ENCODE results near the gene TNFRSF1A.

Gene TNFRSF1A

DNA sequence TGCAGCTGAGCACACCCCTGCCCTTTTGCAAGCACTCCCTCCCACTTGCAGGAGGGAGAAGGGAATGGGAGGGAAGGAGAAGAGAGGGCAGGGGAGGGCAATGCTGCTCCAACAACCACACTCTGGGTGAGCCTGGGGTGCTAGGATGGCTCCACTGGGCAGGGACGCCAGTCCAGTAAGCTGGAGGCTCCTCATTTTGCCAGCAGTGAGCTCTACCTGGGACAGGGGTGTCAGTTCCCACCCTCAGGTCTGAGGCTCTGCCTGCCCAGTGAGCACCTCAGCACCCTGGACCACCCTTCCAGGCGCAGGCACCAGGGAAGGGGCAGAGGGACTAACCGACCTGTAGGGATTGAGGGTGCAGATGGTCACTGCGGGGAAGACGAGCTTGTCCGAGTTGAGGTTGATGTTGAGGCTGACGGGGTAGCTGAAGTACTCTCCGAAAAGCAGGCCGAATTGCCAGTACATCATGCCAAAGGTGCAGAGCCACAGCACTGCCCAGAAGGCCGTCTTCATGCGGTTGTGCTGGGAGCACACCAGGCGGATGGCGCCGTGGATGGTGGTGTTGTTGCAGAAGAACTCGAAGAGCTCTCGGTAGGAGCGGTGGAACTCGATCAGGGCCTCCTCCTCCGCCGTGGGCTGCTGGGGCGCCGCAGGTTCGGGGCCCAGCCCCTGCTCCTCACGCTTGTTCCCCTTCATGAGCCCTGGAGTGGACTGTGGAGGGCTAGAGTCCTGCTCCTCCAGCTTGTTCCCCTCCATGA is 32.3 kb upstream of the TNFRSF1A start:
- no peak for DNase-seq

DNA sequence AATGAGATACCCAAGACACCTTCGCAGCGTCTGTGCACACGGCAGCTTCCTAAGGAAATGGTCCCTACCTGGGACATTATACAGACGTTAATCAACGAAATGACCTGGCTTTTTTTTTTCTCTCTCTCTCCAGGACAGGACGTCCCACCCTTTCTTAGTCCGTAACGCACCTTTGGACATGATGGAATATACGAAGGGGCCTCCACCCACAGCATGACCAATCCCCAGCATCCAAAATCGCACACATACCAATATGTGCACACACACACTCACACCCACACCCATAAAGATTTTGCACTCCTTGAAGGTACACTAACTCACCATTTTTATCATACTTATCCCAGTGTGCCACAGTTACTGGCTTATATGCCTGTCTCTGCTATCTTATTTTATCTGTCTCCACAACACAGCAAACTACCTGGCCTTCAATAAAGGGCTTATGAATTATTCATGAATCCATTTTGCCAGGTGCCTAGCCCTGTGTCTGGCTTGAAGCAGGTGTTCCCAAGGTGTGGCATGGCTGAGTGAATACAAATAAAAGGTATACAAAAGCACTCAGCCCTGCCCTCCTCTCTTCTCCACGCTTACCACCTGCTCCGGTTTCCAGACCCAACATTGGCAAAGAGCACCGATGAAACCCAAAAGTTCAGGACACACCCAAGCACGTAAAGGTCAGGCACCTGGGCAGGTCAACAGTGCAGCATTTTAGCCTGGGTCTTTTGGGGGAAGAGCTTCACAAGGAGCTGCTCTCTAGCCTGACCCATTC is 31.3 kb upstream of the TNFRSF1A start:
- no peak for DNase-seq

DNA sequence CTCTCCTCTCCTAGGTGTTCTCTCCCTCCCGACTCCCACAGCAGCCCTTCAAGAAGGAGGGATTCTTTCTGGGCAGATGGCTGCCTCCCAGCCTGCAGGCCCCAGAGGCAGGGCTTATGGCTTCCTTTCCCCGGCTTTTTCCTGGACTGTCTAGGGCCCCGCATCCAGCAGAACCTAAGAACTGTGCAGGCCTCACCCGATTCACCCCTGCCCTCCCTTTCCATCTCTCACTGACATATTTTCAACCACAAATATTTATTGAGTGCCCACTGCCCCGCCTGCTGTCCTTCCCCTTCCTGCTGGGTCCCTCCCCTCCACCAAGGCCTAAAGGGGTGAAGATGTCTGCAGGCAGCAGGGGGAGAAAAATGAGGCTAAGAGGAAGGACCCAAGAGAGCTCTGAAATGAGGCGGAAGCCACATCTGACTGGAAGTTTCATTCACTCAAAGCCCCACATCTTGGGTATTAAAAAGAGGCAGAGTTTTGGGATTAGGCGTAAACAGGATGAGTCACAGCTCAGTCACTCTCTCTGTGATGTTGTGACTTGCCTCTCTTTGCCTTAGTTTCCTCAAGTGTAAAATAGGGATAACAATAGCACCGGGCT is 30.6 kb upstream of the TNFRSF1A start:
- peak; percentile 43 for DNase-seq

DNA sequence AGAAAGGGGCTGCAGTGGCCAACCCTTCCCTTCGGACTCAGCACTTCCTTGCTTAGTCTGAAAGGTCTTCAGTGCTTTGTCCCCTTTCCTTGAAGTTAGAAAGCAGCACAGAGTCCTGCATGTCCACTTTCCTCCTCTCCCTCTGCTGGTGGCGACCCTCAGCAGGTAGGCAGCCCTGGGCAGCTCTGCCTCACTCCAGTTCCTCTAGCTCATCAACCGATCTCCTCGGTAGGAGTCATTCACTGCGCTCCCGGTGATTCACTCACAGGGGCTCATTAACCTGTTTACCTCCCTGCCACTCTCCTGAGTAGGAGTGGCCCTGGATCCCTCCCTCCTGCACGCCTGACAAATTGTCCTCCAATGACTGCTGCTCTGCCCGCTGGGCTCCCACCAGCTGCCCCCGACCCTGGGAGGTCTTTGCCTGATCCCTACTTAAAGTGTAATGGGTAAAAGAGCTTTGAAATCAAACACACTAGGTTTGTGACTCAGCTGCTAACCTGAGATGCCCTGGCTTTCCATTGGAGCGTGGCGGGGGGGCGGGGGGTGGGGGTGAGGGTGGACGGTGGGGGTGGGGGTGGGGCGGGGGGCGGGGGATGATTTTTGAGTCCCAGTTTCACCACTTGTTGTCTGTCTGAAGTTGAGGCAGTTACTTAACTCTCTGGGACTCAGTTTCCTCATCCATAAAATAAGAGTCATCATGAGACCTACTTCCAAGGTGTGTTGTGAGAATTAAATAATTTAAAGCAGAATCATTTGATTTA is 29.3 kb upstream of the TNFRSF1A start:
- peak; percentile 48 for DNase-seq

DNA sequence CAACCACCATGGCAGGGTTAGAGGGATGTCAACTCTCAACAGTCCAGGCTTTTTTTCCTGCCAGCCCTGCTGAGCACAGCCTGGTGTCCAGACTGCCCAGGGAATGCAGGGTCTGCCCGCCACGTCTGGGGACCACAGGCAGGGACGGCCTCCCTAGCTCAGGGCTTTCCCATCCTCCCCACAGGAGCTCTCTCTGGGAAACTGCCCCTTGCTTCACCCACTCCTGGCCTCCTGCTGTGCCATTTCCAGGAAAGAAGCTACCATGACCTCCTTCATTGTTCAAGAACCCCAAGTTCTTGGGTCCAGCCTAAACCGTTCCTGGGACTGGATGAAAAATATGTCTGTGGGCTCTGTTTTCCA is 28.7 kb upstream of the TNFRSF1A start:
- no peak for DNase-seq

DNA sequence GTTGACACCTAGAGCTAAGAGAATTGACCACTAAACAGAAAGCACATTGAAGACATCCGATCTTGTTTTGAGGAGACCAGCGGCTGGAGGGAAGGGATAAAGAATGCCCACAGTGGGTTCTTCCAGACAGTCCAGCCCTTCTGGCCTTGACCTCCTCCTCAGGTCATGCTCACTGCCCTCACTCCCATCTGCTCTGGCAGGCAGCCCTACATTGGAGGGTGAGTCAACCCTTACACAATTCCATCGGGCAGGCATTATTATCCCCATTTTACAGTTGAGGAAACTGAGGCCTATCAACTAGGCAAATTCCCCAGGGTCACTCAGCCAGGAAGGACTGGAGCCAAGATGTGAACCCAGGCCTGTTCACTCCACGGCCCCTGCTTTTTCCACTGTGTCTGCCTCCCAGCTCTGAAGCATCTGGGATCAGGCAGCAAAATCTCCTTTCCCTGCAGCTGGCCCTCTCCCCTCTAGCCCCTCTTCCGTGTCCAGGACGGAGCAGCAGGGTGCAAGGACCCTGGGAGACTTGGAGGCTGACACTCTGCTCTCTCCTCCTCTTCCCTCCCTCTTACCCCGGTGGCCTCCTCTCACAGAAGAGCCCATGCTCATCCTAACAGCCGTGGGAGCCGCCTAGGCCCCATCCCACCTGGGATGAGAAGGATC is 28.2 kb upstream of the TNFRSF1A start:
- DNase-seq: no peak

DNA sequence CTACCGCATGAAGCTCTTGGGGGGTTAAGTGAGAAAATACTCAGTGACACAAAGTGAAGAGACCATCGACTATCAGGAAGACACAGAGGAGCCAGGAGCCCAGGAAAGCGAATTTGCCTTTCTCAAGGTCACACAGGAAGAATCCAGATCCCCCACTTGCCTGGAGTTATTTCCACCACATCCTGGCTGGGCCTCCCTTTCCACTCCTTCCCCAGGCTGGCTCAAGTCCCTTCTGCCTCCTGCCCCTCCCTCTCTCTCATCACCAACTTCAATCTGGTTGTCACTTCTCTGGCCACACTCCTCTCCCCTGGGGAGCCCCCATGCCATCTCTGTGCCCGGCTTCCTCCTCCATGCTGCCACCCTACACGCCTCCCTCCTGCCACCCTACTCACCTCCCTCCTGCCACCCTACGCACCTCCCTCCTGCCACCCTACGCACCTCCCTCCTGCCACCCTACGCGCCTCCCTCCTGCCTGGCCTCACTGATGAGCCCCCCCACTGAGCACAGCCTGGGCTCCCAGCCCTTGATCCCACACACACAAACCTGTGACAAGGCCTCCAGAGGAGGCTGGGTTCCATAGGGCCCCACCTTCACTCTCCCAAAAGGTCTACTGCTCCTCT is 27.1 kb upstream of the TNFRSF1A start:
- no peak for DNase-seq

DNA sequence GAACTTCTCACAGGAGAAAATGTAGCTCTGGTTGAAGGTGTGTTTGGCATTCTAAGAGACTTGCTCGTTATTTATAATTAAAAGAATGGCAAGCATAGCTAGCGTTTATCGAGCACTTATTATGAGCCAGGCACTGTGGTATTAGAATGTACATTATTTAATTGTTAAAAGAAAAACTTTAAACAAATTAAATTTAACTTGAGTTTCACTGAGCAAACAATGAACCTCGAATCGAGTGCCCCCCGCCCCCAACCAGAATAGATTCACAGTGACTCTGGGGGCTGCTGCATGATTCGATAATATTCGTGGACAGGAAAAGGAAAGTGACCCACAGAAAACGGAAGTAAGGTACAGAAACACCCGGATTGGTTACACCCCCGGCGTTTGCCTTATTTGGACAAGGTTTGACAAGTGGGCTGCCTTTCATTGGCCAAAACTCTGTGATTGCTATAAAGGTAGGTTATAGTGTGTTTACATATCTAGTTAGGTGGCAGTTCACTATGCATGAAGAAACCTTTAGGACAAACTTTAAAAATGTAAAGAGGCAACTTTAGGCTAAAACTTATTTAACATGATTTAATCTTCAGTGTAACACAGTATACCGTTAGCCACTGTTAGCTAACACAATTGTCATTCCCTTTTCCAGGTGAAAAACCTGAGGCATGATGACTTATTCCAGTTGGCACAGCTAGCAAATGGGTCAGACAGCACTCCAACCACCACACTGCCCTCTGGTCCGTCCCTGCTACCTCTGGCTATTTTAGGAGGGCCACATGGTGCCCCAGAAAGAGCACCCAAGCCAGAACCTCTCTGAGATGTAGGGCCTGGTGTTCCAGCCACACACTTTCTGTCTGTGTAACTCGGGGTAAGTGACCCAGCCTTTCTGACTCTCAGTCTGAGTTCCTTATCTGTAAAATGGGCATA is 26.4 kb upstream of the TNFRSF1A start:
- DNase-seq: no peak

DNA sequence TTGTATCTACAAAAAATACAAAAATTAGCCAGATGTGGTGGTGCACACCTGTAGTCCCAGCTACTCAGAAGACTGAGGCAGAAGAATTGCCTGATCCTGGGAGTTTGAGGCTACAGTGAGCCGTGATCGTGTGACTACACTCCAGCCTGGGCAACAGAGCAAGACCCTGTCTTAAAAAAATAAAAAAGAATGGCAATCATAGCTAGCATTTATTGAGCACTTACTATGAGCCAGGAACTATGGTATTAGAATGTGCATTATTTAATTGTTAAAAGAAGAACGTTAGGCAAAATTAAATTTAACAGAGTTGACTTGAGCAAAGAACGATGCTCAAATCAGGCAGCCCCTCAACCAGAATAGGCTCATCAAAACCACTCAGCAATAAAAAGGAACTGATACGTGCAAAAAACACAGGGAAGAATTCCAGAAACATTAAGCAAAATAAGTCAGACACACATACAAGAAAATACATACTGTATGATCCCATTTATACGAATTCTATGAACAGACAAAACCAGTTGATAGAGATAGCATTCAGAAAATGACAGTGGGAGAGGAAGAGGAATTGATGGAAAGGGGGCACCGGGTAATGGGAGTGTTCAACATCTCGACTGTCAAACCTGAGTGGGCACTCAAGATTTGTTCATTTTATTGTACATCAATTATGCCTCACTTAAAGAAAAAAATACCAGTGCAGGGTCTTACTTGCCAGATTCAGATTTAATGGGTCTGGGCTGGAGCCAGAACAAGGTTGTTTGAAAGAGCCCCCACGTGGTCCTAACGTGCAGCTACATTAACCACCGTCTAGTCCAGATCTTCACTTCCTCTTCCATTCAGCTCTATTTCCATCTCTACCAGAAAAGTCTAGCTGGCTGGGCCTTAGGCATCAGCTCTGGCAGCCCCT is 25.4 kb upstream of the TNFRSF1A start:
- no peak for DNase-seq

DNA sequence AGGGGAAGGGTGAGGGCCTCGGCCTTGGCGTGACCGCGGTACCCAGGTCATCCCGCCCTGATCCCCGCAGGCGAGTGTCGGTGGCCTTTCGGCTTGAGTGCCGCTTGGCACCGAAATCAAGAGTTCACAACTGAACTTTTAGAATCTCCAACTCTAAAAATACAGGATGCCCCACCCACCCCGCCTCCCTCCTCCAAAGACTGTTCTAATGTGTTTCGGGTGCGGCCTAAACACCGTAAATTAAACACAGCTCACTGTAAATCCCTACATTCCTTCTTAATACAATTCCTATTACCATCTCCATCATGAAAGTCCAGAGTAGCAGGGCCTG is 22.1 kb upstream of the TNFRSF1A start:
- DNase-seq: no peak

DNA sequence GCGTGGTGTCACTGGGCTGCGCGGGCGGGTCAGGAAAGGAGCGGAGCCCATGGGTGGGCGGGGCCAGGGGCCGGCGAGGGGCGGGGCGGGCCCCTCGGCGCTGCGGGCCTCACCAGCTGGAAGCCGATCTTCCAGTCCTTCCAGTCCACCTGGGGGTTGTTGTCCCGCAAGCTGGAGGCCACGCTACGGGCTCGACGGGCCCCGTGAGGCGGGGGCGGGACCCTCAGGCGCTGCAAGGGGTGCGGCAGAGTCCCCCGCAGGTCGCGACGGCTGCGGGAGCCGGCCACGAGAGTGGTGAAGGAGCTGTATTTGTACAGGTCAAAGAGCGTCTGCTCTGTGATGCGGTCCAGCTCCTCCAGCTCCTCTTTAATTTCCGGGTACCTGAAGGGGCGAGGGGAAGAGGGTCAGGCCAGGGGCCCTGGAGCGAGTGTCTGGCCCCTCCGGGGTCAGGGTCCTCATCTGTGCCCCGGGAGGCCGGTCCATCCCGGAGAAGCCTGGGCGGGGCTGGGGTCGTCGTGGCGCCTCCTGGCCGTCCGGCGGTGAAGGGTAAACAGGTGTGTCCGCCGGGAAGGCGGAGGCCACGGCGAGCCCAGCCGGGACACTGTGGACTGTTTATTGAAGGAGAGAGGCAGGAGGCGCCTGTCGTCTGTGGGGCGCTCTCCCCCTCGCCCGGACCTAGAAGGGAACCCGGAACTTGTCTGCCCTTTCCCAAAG is 21.6 kb upstream of the TNFRSF1A start:
- peak; percentile 70 for DNase-seq

DNA sequence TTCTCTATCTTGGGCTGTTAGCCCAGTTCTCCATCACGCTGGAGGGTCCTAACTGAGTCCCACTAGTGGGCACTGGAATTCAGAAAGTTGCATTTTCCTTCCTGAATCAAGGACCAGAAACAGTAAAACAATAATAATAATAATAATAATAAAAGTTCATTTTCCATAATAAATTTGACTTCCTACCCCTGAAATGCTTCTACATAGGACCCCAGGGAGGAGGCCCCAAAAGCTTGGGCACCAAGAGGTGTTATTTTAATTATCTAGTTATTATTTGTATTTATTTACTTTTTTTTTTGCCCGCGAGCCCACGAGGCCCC is 21.1 kb upstream of the TNFRSF1A start:
- no peak for DNase-seq

DNA sequence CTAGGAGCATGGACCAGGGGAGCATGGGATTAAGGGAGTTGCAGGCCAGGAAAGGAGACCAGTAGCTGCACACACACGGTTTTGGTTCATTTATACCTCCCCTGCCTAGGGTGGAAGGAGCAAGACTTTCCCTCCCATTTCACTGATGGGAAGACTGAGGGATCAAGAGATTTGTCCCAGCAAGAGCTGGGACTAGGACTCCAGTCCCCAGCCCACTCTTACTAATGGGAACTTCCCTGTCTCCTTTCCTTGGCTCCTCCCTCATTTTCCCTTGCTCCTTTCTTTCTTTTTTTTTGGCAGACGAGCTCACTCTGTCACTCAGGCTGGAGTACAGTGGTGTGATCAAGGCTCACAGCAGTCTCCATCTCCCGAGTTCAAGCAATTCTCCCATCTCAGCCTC is 20.5 kb upstream of the TNFRSF1A start:
- no peak for DNase-seq

DNA sequence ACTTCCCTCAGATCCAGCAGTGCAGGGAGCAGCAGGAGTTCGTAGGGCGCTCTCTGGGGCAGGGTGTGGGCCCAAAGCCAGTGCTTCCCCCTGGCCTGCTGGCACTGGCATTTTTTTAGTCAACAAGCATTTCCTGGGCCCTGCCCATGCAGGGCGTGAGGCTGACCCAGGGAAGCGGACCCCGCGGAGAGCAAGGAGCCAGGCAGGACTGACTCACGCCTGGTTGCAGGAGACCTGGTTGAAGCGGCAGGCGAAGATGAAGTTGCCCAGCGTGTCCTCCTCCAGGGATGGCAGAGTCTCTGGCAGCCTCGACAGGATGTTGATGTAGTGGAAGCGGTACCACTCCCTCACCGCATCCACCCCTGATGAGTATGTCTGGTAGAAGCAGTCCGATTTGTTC is 20.0 kb upstream of the TNFRSF1A start:
- DNase-seq: no peak

DNA sequence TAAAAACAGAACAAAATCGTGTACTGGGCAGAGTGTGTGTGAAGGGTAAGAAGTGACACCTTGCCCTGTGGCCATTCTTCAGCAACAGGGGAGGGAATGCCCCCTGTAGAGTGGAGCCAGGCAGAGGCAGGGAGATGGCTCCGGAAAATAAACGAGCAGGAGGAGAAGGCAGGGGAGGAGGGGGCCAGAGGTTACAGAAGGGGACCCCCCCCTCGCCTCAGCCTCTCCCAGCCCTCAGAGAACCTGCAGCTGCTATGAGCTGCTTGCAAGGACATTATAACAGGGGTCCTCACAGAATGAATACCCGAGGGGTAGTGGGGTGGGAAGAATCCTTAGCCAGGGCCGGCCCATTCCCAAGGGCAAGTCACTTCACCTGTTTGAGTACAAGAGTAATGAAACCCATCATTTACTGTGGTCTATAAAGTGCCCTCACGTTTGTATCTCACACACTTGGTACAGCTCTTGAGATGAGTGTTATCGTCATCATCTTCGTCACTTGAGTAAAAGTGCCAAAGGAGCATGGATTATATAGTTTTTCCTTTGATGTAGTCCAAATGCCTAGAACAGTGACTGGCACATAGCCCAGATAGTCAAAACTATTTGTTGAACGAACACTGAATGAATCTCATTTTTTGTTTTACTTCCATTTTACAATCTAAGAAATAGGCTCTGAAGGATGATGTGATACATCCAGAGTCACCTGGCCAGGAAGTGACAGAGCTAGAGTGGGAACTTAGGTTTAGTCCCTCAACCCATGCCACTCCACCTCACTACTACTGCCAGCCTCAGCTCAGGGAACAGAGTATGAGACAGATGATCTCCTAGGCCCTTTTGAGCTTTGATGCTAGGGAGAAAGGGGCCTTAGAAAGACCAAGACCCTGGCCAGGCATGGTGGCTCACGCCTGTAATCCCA is 19.0 kb upstream of the TNFRSF1A start:
- DNase-seq: no peak

DNA sequence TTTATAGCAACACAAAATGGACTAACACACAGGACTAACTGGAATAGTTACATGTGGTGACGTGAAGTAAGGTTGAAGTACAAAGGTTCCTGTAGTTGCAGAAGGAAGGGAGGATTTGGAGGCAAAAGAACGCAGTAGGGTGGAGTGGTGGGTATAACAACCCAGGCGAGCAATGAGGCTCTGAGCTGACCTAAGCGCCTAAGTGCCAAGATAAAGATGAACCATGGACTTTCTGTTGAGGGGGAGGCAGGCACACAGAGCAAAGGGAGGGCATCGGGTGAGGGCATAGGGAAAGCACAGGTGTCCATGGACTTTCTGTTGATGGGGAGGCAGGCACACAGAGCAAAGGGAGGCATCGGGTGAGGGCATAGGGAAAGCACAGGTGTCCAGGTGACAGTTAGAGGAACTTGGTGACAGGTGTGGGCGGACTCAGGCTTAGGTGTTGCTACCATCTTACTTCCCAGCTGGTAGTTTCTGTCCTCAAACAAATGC is 18.2 kb upstream of the TNFRSF1A start:
- DNase-seq: no peak

DNA sequence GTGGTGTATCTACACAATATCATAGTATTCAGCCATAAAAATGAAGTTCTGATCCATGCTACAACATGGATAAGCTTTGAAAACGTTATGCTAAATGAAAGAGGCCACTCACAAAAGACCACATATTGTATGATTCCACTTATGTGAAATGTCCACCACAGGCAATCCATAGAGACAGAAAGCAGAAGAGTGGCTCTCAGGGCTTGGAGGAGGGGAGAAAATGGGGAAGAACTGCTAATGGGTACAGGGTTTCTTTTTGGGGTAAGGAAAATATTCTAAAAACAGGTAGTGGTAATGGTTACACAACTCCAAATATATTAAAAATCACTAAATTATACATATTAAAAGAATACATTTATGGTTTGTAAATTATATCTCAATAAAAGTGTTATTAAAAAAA is 17.0 kb upstream of the TNFRSF1A start:
- no peak for DNase-seq

DNA sequence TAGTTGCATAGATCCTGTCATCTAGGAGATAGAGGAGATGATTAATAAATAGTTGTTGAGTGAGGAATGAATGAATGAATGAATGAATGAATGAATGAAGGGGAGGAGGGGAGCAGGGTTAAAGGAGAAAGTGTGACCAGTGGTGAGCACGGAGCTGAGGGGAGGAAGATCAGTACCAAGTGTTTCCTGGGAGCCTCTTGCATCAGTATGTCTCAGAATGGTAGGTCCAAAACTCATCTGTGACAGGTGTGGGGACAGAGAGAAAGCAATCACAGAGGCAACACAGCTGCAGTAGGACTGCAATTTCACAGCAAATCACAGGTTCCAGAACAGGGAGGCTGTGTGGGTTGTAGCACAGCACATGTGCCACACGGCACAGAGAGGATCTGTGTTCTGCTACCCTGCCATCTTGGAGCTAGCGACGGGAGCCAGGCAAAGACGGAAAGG is 14.5 kb upstream of the TNFRSF1A start:
- no peak for DNase-seq
